Jurkat, Clone E6-1 (cell line): ENCODE measurements around the gene E2F7.

ENCODE experiments used
- DNase-seq: peaks from one replicate; pipeline ENCODE4 v3.0.0-alpha.2; 2011; ENCODE audit warnings: low read depth, low spot score
- H3K4me3 ChIP-seq: 2 replicates; pipeline ENCODE4 v1.5.1; 2011; ENCODE audit warnings: mild to moderate bottlenecking, low read length, control low read depth, moderate library complexity

Gene E2F7

GRCh38 chr12:77070382-77070781, 5.0 kb upstream of the E2F7 start:
- DNase-seq, result peak; percentile 90

GRCh38 chr12:77064896-77065360, 441 bp downstream of the E2F7 start:
- no peak for DNase-seq
- H3K4me3 ChIP-seq, result peak overlapping the region; percentile 85

More at GRCh38 chr12:77070382-77070781, 5.0 kb upstream of the E2F7 start:
- H3K4me3 ChIP-seq, result peak overlapping the region; percentile 17

- no peak for DNase-seq
Measured at GRCh38 chr12:77062846-77063461, 2.4 kb downstream of the E2F7 start.

GRCh38 chr12:77062396-77062795, 3.0 kb downstream of the E2F7 start:
- DNase-seq, result no peak
- H3K4me3 ChIP-seq, result no peak overlapping the region

More at GRCh38 chr12:77062846-77063461, 2.4 kb downstream of the E2F7 start:
- no peak overlapping the region for H3K4me3 ChIP-seq

GRCh38 chr12:77060883-77061240, 4.5 kb downstream of the E2F7 start:
- no peak for DNase-seq

DNA sequence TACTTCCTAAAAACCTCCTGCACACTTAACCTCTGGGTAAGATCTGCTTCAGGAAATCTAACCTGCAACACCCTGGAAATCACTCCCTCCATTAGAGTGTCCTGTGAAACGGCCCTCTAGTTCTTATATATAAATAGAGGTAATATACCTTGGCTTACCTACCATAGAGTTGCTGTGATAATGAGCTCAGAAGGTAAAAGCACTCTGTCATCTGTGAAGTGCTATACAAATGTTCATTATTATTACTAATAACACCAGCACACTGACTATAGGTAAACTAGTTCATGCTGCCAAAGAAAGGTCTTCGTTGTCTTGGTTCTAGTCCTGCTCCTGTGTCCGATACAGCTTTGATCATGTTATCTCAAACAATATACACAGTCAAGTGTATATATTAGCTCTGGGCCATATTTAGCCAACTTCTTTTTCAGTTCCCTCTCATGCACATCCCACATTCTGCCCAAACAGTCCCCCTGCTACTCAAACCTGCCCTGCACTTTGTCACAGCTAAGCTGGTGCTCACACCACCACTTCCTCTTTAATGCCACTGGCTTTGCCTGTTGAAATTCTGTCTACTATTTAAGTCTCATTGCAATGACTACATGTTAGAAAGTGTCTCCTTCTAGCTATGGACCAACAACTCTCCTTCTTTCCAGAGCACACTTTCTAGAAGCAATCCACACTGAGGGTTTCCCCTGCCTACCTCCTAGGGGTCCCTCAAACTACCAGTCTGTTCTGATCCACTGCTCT, 5.1 kb downstream of the E2F7 start:
- no peak overlapping the region for H3K4me3 ChIP-seq
- no peak for DNase-seq

More at GRCh38 chr12:77060883-77061240, 4.5 kb downstream of the E2F7 start:
- H3K4me3 ChIP-seq, result no peak overlapping the region

DNA sequence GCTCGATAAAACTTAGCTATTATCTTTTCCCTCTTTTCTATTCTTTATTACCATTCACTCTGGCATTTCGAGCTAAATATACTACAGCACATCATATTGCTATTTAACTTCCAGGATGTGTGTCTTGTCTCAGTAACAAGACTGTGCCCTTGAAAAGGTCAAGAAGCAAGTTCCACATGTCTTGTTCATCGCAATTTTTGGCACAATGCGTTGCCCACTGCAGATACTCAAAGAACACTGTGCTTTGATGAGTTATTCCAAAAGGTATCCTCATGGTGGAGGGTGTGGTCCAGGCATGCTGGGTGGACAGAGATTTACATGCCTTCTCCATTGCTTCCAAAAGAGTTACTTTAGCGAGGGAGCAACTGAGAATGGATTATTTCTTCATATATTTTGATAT, 6.6 kb downstream of the E2F7 start:
- H3K4me3 ChIP-seq, result no peak overlapping the region
- DNase-seq, result no peak

DNA sequence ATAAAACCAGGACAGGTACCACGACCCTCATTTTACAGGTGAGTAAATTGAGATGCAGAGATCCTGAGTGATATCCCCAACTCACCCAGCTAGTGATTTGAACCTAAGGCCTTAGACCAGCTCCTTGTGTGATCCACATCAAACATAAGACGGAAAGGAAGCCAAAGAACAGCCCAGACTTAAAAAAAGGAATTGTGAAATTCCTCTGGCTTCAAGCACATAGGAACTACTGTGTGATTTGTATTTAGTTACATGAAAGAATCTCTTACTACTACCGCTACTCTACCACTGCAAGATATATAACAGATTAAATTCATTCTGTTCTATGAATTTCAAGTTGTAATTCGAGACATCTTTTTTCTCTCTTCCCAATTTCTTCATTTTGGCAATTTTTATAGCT, 10.5 kb downstream of the E2F7 start:
- no peak for DNase-seq
- no peak overlapping the region for H3K4me3 ChIP-seq

DNA sequence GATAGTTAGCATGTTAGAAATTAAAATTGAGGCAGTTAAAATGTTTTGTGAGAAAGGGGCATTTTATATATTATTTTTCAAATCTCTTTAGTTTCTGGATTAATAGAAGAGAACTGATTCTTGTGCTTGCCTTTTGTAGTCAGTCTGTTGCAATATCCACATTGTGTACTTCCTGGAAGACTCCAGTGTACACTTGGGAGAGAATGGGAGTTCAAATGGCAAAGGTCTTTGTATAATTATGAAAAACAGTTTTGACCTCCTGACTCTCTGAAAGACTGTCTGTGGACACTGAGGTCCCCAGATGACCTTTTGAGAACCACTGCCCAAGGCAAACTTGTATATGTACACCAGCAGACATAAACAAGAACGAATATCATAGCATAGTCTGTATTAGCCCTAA, 12.1 kb downstream of the E2F7 start:
- no peak overlapping the region for H3K4me3 ChIP-seq
- no peak for DNase-seq

GRCh38 chr12:77049767-77050353, 15.5 kb downstream of the E2F7 start:
- H3K4me3 ChIP-seq, result no peak overlapping the region
- peak; percentile 82 for DNase-seq

- no peak for DNase-seq
- H3K4me3 ChIP-seq, result no peak overlapping the region
Measured at GRCh38 chr12:77047341-77048109, 17.8 kb downstream of the E2F7 start.

DNA sequence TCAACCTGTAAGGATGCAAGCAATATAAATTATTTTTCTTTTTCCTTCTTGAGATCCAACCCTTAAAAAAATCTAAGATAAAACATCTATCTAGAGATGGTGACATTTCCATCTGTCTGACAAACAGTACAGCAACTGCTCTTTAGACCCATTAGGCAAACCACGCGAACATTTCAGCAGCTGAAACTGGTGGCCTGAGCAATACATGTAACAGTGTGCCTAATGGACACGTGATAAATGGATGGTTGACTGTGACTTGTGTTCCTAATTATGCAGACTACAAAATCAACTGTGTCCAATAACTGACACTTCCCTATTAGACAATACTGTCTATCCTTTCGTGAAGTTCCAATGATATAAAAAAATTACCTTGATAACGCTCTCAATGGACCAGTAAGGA, 18.9 kb downstream of the E2F7 start:
- no peak overlapping the region for H3K4me3 ChIP-seq
- DNase-seq, result no peak

DNA sequence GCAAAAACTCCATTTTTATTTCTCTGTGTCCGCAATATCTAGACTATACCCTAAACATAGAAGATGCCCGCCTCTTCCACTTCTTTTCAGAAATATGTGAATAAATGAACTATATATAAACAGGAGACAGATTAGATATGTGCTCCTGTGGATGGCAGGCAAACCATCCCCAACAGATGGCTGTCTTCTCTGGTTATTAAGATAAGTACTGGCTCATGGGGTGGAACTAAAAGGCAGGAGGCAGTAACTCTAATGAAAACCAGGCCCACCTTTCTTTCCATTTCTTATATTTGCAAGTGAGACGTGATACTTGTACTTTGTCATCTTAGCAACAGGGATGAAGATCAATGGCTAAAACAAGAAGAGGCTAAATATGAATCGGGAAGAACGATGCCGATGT, 20.2 kb downstream of the E2F7 start:
- DNase-seq, result no peak
- H3K4me3 ChIP-seq, result no peak overlapping the region

GRCh38 chr12:77044721-77045120, 20.6 kb downstream of the E2F7 start:
- H3K4me3 ChIP-seq, result no peak overlapping the region
- DNase-seq, result no peak

DNA sequence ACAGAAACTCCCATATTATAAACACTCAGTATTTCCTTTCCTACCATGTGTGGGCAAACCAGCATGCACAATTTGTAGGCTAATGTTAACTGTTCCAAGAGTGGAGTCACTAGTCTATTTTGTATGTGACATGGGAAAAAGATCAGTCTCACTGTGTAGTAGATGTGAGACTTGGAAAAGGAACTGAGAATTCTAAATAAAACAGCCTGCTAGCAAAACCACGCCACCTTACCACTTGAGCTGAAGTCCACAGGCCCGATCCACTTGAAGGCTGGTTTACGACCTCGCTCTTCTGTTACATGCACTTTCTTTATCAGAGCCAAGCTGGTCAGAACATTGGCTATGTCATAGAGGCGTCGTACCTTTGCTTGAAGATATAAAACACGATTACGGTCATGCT, 22.5 kb downstream of the E2F7 start:
- no peak for DNase-seq
- no peak overlapping the region for H3K4me3 ChIP-seq

DNA sequence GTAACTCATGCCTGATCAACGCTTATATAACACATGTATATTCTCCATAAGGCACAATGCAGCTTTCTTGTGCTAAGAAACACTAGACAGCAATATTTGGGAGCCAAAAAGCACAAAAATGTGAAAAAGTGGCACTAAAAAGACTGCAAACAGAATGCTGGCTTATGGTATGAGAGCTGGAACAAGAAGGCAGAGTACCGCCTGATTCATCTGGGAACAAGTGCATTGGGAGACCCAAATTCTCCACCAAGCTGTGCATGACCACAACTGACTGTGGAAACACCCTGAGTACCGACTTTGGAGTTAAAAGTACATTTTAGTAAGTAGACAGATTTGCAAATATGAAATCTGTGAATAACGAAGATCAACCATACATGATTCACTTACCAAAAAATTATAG, 25.1 kb downstream of the E2F7 start:
- no peak for DNase-seq
- H3K4me3 ChIP-seq, result no peak overlapping the region

- H3K4me3 ChIP-seq, result no peak overlapping the region
- DNase-seq, result no peak
Measured at GRCh38 chr12:77035226-77035625, 30.1 kb downstream of the E2F7 start.

DNA sequence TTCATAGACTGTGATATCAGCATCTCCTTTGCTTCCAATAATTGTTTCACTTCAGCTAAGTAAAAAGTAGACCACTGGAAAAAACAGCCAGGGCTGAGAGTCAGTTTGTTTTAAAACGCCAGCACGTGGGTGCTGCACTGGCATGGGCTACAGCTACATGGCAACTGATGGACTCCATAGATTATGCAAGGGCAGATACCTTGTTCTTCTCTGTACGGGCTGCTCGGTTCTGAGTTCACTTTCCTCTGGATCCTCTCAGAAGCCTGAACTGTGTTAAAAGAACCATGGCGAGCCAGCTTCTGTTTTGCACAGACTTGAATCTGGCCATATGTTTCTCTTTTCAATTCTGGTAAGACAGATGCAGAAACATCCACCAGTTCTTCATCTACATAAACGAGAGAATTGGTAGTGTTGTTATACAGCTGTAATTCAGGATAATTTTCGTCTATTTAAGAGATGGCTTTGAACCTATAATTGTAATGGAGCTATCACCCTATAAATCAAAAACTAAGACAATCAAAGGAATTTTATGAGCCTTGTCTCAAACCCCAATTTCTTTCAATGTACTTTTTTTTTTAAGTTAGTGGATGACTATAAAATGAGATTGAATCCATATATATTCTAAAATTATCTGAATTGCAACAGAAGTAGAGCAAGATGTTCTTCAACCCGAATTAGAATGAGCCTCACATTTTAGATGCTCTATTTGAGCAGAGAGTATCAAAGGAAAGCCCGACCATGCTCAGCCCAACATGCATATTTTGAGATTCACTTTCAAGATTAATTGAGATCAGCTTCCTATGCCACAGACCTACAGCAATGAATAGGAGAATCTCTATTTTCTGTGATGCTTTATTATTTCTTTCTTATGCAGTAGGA, 31.5 kb downstream of the E2F7 start:
- H3K4me3 ChIP-seq, result no peak overlapping the region

DNA sequence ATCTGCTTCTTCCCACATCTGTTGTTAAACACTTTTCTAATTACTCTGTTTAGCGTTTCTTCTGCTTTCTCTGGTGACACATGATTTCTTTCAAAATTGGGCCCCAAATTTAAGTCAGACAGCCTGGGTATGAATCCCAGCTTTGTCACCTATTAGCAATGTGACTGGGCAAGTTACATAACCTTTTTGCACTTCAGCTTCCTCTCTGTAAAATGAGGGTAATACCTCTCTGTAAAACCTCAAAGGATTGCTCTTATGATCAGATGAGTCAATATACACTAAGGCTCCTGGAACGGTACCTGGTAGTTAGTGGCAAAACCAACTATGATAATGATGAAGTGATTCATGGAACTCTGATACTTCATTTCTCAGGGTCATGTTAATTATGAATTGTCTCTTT, 33.0 kb downstream of the E2F7 start:
- no peak overlapping the region for H3K4me3 ChIP-seq
- no peak for DNase-seq

More for the DNA sequence above, 31.5 kb downstream of the E2F7 start:
- no peak for DNase-seq
